Esophagus (tissue), 2 donors: ENCODE measurements around the gene C1QTNF1. TPM values are rescaled to one million over a fixed set of nuclear protein-coding genes. Genes with fewer than 3 reads are reported as not detected.
"Not testable (repeated sequence)": the region's sequence is repeated elsewhere in the genome, so short reads cannot be mapped to it uniquely, and the experiment has no call there.

Experiments
- H3K27ac ChIP-seq, 2 donors: one replicate each; pipeline ENCODE4 v1.5.1; 2013; ENCODE audit warnings: low read depth in 2 of 2, mild to moderate bottlenecking in 2 of 2, inconsistent platforms in 1 of 2, low read length in 1 of 2, moderate library complexity in 1 of 2
- H3K27me3 ChIP-seq, 2 donors: one replicate each; pipeline ENCODE4 v1.6.1; 2013; ENCODE audit warnings: low read length in 2 of 2, control low read depth in 1 of 2, mild to moderate bottlenecking in 1 of 2; ENCODE audit not compliant: insufficient read depth in 2 of 2, control insufficient read depth in 1 of 2
- H3K36me3 ChIP-seq, 2 donors: one replicate each; pipeline ENCODE4 v1.6.1; 2013; ENCODE audit warnings: low read length in 1 of 2; ENCODE audit not compliant: control insufficient read depth in 2 of 2, insufficient read depth in 2 of 2
- H3K4me1 ChIP-seq, 2 donors: one replicate each; pipeline ENCODE4 v1.6.1; 2013; ENCODE audit warnings: low read length in 1 of 2; ENCODE audit not compliant: control insufficient read depth in 2 of 2, insufficient read depth in 2 of 2
- H3K4me3 ChIP-seq, 2 donors: one replicate each; pipeline ENCODE4 v1.5.1; 2013; ENCODE audit warnings: low read length in 2 of 2, mild to moderate bottlenecking in 2 of 2, low read depth in 1 of 2, moderate library complexity in 1 of 2
- H3K9me3 ChIP-seq, 2 donors: one replicate each; pipeline ENCODE4 v1.6.1; 2013; ENCODE audit warnings: mild to moderate bottlenecking in 2 of 2, low read depth in 1 of 2, low read length in 1 of 2, moderate library complexity in 1 of 2; ENCODE audit not compliant: control insufficient read depth in 2 of 2, insufficient read depth in 1 of 2
- WGBS, 2 donors: extraction: QIAGEN DNeasy Blood & Tissue Kit; methylation state at CpG; one replicate each; pipeline ENCODE4 v1.1.7; 2013; 5-methylcytosine and 5-hydroxymethylcytosine counted together
- polyA plus RNA-seq, 2 donors: library from polyadenylated mRNA; stranded (reverse); fragments of 200-250 nt; gene quantifications; one replicate each; pipeline ENCODE4 v1.2.3, GENCODE V29; 2013
- donor health status: healthy with polysubstance abuse.
- donor health status: Bipolar disorder and iron deficiency.

Gene C1QTNF1
- polyA plus RNA-seq, 2 donors: 6.0 to 7.2 TPM

DNA sequence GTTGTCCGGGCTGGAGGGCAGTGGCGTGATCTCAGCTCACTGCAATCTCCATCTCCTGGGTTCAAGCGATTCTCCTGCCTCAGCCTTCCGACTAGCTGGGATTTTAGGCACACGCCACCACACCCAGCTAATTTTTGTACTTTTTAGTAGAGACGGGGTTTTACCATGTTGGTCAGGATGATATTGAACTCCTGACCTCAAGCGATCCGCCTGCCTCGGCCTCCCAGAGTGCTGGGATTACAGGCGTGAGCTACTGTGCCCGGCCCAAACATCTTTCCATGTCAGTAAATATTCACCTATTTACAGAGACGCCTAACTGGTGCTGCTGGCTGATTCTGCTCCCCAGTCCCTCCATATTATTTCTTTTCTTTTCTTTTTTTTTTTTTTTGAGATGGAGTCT is 6.7 kb downstream of the C1QTNF1 start:
- 90 to 93% methylated on average over 12 of the region's 12 CpGs for WGBS, 2 donors
- H3K27me3 ChIP-seq, H3K27ac ChIP-seq, H3K9me3 ChIP-seq, H3K36me3 ChIP-seq, H3K4me3 ChIP-seq: not testable (repeated sequence)
- H3K4me1 ChIP-seq: peaks cover 10 to 24% of the 10 kb centered on the region in 2 donors

DNA sequence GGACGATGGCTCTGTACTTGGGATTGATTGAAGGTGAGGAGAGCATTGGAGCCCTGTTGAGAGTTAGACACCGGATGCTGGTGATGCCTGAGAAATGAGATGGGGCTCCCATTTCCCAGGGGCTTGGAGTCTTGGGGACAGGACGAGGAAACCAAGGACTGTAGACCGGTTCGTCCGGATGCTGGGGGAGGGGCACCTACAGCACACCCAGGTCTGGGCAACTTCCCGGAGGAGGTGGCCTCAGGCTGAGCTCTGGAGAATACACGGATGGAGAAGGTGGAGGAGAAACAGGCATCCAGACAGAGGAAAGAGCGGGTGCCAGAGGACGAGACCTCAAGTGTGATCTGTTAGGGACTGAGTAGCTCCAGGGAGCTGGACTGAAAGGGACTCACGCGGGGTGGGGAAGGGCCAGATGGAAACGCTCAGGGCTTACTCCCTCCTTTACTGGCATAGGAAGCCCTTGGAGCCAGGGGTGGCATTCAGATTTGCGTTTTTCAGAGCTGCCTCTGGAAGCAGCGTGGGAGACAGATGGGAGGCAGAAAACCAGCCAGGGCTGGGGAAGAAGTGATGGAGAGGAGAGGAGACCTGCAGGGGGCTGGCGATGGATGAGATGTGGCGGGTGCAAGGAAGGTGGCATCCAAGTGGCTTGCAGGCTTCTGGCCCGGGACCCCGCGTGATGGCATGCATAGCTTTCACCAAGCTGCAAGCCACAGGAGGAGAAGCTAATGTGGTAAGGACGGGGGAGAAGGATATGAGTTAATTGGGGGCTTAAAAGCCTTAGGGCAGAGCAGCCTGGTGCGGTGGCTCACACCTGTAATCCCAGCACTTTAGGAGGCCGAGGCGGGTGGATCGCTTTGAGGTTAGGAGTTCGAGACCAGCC is 8.3 kb downstream of the C1QTNF1 start:
- H3K4me1 ChIP-seq: peaks cover 10 to 18% of the 10 kb centered on the region in 2 donors
- 81 to 84% methylated on average over 26 of the region's 26 CpGs for WGBS, 2 donors
- no peak overlapping the region for H3K4me3 ChIP-seq

DNA sequence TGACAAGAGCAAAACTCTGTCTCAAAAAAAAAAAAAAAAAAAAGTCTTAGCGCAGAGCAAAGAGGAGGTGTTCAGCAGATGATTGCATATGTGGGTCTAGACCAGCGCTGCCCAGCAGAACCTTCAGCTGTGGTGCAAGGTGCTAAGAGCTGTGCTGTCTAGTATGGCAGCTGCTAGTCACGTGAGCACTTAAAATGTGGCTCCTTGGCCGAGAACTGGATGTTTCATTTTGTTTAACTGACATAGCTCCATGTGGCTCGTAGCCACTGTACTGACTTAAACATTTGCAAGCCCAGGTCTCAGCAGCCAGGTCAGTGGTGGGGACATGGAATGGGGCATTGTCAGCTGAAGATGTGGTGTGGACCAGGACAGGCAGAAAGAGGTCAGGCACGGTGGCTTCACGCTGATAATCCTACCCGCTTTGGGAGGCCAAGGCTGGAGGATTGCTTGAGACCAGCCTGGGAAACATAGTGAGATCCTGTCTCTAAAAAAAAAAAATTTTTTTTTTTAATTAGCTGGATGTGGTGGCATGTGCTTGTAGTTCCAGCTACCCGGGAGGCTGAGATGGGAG is 9.2 kb downstream of the C1QTNF1 start:
- H3K4me1 ChIP-seq: peaks cover 2 to 9% of the 10 kb centered on the region in 2 donors
- peak overlapping the region in 1 of 2 donors; percentile 7 for H3K27ac ChIP-seq
- WGBS, 2 donors: 76 to 80% methylated on average over 9 of the region's 9 CpGs
- no peak overlapping the region for H3K4me3 ChIP-seq
- H3K9me3 ChIP-seq: no peaks in the 10 kb centered on the region
- no peaks in the 10 kb centered on the region for H3K36me3 ChIP-seq
- H3K27me3 ChIP-seq: no peaks in the 10 kb centered on the region

More for the DNA sequence above, 8.3 kb downstream of the C1QTNF1 start:
- H3K27me3 ChIP-seq: no peaks in the 10 kb centered on the region
- H3K36me3 ChIP-seq: no peaks in the 10 kb centered on the region
- no peaks in the 10 kb centered on the region for H3K9me3 ChIP-seq
- H3K27ac ChIP-seq: no peak overlapping the region

DNA sequence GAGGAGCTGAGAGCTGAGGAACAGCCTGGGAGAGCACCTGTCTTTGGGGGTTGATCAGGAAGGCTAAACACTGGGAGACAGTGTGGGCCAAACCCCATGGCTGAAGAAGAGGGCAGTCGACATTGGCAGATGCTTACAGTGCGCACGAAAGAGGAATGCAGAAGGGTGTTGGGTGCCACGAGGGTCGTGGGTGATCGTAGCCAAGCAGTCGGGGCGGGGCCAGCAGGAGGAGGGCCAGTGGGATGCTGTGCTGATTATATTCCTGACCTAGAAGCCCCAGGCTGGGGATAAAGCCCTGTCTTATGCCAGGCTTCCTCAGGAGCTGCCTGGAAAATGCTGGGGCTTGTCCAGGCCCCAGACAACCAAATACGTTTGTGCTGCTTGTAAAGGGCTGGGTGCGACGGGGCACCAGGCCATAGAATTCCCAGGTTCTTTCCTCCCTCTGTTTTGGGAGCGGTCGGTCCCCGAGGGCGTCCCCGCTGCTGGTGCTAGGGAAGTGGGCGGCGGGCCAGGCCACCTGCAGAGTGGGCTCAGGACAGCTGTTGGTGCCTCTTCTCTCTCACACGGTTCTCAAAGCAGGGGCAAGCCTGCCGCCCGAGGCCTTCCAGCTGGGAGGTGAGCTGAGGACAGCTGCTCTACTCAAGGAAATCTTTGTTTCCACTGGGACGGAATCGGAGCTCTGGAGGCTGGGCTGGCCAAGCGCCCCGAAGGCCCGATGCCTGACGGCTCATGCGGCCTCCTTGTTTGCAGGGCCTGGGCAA is 10.0 kb downstream of the C1QTNF1 start:
- no peaks in the 10 kb centered on the region for H3K27me3 ChIP-seq
- 28 to 38% methylated on average over 28 of the region's 28 CpGs for WGBS, 2 donors
- H3K4me3 ChIP-seq: no peak overlapping the region
- no peaks in the 10 kb centered on the region for H3K36me3 ChIP-seq
- peak overlapping the region; percentile 56 to 73 for H3K27ac ChIP-seq
- peaks cover 0 to 11% of the 10 kb centered on the region in 2 donors for H3K4me1 ChIP-seq
- no peaks in the 10 kb centered on the region for H3K9me3 ChIP-seq

DNA sequence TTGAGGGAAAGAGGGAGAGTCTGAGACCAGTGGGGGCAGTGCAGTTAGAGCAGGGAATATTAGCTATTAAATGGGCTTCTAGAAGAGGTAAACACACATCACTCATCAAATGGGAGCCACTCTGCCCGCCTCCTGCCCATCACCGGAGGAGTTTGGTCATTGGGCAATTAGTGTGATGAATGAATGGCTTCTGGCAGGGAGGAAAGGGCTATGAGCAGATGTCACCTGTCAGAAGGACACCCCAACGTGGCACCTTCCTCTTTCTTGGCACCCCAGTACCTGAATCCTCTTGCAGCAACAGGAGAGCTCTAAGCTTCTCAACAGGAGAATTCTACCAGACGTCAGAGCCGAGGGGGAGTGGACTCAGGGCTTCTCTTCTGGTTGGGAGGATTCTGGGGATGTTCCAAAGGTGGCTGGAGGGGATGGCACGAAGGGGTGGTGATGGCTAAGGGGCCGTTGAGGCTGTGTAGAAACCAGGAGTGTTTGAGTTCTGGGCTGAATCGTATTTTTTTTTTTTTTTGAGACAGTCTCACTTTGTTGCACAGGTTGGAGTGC is 11.0 kb downstream of the C1QTNF1 start:
- peaks cover 0 to 11% of the 10 kb centered on the region in 2 donors for H3K4me1 ChIP-seq
- no peak overlapping the region for H3K4me3 ChIP-seq
- no peaks in the 10 kb centered on the region for H3K36me3 ChIP-seq

DNA sequence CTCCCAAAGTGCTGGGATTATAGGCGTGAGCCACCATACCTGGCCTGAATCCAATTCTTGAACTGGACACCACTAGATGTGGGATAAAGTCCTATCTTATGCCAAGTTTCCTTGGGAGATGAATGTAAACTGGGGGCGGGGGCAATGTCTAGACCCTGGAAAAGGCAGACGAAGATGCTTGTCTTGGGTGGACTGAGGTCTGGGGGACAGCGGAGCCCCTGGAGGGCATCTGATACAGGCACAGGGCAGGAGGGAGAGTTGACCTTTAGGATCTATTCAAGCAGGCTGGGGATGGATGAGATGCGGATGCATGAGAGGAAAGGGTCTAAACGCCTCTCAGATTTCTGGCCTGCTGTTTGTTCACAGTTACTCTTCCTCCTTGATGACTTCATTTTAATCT is 11.7 kb downstream of the C1QTNF1 start:
- Histone ChIP-seq H3K36me3 (no peaks in the 10 kb centered on the region), H3K27ac (no peak overlapping the region), H3K9me3 (no peaks in the 10 kb centered on the region), H3K27me3 (no peaks in the 10 kb centered on the region), H3K4me3 (no peak overlapping the region), H3K4me1 (peaks cover 0 to 11% of the 10 kb centered on the region in 2 donors)
- 93 to 94% methylated on average over 6 of the region's 6 CpGs for WGBS, 2 donors

More for the DNA sequence above, 11.0 kb downstream of the C1QTNF1 start:
- H3K27me3 ChIP-seq: no peaks in the 10 kb centered on the region
- no peak overlapping the region for H3K27ac ChIP-seq
- 80 to 89% methylated on average over 8 of the region's 8 CpGs for WGBS, 2 donors
- H3K9me3 ChIP-seq: no peaks in the 10 kb centered on the region

DNA sequence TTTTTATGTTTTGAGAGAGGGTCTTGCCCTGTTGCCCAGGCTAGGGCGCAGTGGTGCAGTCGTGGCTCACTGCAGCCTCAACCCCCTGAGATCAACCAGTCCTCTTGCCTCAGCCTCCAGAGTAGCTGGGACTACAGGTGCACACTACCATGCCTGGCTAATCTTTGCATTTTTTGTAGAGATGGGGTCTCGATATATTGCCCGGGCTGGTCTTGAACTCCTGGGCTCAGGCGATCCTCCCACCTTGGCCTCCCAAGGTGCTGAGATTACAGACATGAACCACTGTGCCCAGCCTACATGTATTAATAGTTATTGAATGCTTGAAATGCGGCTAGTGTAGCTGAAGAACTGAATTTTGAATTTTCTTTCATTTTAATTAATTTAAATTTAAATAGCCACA is 12.2 kb downstream of the C1QTNF1 start:
- peaks cover 0 to 11% of the 10 kb centered on the region in 2 donors for H3K4me1 ChIP-seq
- H3K4me3 ChIP-seq: no peak overlapping the region
- 97% methylated on average over 6 of the region's 6 CpGs for WGBS, 2 donors
- H3K27me3 ChIP-seq: no peaks in the 10 kb centered on the region
- no peak overlapping the region for H3K27ac ChIP-seq
- H3K36me3 ChIP-seq: no peaks in the 10 kb centered on the region
- H3K9me3 ChIP-seq: no peaks in the 10 kb centered on the region

DNA sequence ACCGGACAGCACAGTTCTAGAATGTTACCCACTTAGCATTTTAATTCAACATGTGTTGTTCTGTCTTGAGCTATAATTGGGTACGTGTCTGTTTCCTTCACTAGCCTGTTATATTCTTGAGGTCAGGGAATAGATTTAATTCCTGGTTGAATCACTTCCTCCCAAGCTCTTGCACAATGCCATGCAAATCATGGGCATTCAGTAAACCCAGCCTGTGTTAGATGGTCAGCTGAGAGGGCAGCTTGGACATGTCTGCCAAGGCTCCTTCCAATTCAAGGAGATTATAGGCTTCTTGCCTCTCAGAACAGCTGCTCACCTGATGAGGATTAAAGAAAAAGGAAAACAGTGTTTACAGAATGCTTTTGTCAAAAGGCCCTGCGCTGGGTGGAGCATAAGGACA is 12.6 kb downstream of the C1QTNF1 start:
- Histone ChIP-seq H3K27ac (no peak overlapping the region), H3K9me3 (no peaks in the 10 kb centered on the region), H3K36me3 (no peaks in the 10 kb centered on the region), H3K4me3 (no peak overlapping the region), H3K4me1 (peaks cover 0 to 11% of the 10 kb centered on the region in 2 donors), H3K27me3 (no peaks in the 10 kb centered on the region)
- WGBS, 2 donors: 67 to 77% methylated on average over 3 of the region's 3 CpGs

DNA sequence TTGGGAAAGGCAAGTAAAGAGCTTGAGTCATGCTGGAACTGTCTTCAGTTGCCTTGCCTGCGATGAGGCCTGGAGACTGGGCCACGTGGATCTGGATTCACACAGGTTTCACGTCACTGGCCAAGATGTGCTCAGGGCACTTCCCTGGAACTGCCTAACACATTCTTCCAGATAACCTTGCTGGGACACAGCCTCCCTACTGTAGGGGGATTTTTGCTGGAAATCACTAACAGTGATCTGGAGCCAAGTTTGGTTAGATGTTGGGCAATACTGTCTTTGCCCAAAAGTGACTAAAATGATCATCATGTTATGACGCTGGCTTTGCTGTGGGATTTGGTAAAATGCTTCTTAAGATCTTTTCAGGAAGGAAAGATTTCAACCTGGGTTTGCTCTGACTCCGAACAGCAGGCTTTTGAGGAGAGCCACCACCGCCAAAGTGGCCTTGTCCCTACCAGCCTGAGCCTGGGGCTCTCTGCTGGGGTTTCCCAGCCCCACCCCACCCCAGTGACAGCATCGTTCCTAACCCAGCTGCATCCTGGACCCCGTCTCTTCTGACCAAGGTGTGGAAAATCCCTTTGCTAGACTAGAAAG is 14.7 kb downstream of the C1QTNF1 start:
- Histone ChIP-seq H3K27ac (peak overlapping the region in 1 of 2 donors; percentile 51), H3K4me3 (no peak overlapping the region), H3K4me1 (peaks cover 0 to 8% of the 10 kb centered on the region in 2 donors), H3K27me3 (no peaks in the 10 kb centered on the region), H3K9me3 (no peaks in the 10 kb centered on the region), H3K36me3 (no peaks in the 10 kb centered on the region)
- WGBS, 2 donors: 40 to 61% methylated on average over 8 of the region's 8 CpGs
